Measurements from ENCODE around the gene CXCL8.
A peak's percentile ranks its signal among the peaks of the same experiment; 100 is the strongest.
"Not testable (repeated sequence)": the region's sequence is repeated elsewhere in the genome, so short reads cannot be mapped to it uniquely, and the experiment has no call there.

The CXCL8 gene

GRCh38 chr4:73744203-73744602 lies 3.8 kb downstream of the CXCL8 start:
- DNase-seq, result no peak

- DNase-seq, result no peak
Measured at GRCh38 chr4:73750730-73751129, 10.4 kb downstream of the CXCL8 start.

- DNase-seq, result no peak
Measured at GRCh38 chr4:73751166-73751565, 10.8 kb downstream of the CXCL8 start.

GRCh38 chr4:73751830-73752229 lies 11.5 kb downstream of the CXCL8 start:
- DNase-seq, result no peak

- DNase-seq, result no peak
Measured at GRCh38 chr4:73752424-73752823, 12.1 kb downstream of the CXCL8 start.

- no peak for DNase-seq
Measured at GRCh38 chr4:73753215-73753614, 12.8 kb downstream of the CXCL8 start.

GRCh38 chr4:73754934-73755333 lies 14.6 kb downstream of the CXCL8 start:
- no peak for DNase-seq

- no peak for DNase-seq
Measured at GRCh38 chr4:73759357-73759756, 19.0 kb downstream of the CXCL8 start.

- peak in 1 of 2 experiments; percentile 12 for DNase-seq
Measured at GRCh38 chr4:73761856-73762255, 21.5 kb downstream of the CXCL8 start.

- DNase-seq, result peak; percentile 71 to 78
Measured at GRCh38 chr4:73762409-73762808, 22.0 kb downstream of the CXCL8 start.

GRCh38 chr4:73763877-73764276 lies 23.5 kb downstream of the CXCL8 start:
- no peak for DNase-seq

- DNase-seq, result no peak
Measured at GRCh38 chr4:73764513-73764912, 24.1 kb downstream of the CXCL8 start.

GRCh38 chr4:73765296-73765695 lies 24.9 kb downstream of the CXCL8 start:
- DNase-seq, result no peak

- DNase-seq, result no peak
Measured at GRCh38 chr4:73770917-73771316, 30.5 kb downstream of the CXCL8 start.

GRCh38 chr4:73772363-73772762 lies 32.0 kb downstream of the CXCL8 start:
- DNase-seq, result no peak

GRCh38 chr4:73774406-73774805 lies 34.0 kb downstream of the CXCL8 start:
- not testable (repeated sequence) for DNase-seq

GRCh38 chr4:73776321-73776729 lies 36.0 kb downstream of the CXCL8 start:
- no peak for DNase-seq

GRCh38 chr4:73777612-73778011 lies 37.2 kb downstream of the CXCL8 start:
- no peak for DNase-seq

GRCh38 chr4:73780243-73780642 lies 39.9 kb downstream of the CXCL8 start:
- no peak for DNase-seq

GRCh38 chr4:73780834-73781233 lies 40.5 kb downstream of the CXCL8 start:
- DNase-seq, result no peak

GRCh38 chr4:73788411-73788810 lies 48.0 kb downstream of the CXCL8 start:
- no peak for DNase-seq
